GM10266 (cell line): ENCODE results near the gene CCDC146.
"Not testable (repeated sequence)": the region's sequence is repeated elsewhere in the genome, so short reads cannot be mapped to it uniquely, and the experiment has no call there.

Experiments used
- DNase-seq: peaks from one replicate; pipeline ENCODE4 v3.0.0; 2012; ENCODE audit errors: extremely low spot score
- TF ChIP-seq, protein P1 (sequence below): IDR thresholded peaks from 2 replicates; pipeline ENCODE4 v1.5.1; 2012; ENCODE audit warnings: mild to moderate bottlenecking, low read depth; ENCODE audit not compliant: control insufficient read depth, insufficient read depth; ENCODE audit errors: missing control alignments

The CCDC146 gene

DNA sequence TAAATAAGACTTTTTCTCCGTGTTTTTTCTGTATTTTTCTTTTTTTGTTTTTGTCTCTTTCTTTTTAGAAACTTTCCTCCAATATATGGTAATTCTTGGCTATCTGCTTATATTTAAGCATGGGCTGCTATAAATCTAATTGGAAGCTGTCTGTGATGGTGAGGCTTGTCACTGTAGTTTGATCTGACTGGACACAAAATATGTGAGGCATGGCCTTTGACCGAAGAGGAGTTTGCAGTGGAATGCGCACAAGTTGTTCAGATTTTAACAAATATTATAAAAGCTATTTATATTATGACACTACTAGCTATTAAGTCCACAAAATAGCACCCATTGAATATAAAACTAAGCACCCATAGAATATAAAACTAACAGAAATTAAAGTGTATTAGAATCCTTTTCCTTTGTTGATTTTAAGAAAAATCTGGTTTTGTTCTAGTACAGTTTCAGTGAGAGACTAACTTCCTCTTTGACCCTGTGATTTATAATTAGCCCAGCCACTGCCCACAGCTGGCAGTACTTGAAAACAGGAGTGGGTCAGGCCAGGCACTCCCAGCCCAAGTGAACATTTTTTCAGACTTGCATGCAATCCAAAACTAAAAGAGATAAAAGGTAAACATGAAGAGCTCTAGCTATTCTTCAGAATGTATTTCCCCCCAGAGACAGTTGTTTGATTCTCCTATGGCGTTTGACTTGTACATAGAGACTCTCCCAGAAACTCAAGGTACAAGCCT lies 147.1 kb downstream of the CCDC146 start:
- TF ChIP-seq, protein P1, sequence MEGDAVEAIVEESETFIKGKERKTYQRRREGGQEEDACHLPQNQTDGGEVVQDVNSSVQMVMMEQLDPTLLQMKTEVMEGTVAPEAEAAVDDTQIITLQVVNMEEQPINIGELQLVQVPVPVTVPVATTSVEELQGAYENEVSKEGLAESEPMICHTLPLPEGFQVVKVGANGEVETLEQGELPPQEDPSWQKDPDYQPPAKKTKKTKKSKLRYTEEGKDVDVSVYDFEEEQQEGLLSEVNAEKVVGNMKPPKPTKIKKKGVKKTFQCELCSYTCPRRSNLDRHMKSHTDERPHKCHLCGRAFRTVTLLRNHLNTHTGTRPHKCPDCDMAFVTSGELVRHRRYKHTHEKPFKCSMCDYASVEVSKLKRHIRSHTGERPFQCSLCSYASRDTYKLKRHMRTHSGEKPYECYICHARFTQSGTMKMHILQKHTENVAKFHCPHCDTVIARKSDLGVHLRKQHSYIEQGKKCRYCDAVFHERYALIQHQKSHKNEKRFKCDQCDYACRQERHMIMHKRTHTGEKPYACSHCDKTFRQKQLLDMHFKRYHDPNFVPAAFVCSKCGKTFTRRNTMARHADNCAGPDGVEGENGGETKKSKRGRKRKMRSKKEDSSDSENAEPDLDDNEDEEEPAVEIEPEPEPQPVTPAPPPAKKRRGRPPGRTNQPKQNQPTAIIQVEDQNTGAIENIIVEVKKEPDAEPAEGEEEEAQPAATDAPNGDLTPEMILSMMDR, result no peak
- DNase-seq, result no peak

DNA sequence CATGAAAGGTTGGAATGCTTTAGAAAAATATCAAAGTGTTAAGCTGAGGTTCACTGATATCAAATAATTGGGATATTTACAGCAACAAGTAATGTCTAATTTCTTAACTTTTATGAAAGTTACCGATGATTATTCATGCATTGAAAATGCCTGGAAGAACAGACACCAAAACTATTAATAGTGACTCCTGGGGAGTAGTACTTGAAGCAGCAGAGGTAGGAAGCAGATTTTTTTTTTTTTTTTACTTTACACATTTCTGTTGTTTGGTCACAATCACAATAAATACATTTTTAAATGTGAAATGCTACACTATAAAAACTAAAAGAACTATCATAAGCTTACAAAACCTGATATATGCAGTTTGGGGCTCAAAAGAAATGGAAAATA lies 147.7 kb downstream of the CCDC146 start:
- TF ChIP-seq, protein P1, result no peak
- no peak for DNase-seq

DNA sequence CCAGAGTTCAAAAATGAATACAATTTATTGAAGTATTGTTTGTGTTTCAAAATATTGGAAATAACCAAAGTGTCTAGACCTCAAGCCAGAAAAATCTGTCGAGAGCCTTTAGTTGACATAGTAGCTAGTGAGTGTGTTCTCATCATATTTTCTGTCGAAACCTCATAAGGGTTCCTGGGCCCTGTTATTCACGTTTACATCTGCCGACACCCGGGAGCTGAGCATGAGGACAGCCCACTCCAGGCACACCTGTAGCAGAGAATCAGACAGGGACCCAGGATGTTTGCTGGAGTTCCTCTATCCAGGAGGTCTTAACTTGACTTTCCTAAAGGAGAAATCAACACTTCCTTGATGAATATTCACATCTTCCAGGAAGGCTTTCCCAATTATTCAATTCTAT lies 149.4 kb downstream of the CCDC146 start:
- TF ChIP-seq, protein P1, result no peak
- no peak for DNase-seq

DNA sequence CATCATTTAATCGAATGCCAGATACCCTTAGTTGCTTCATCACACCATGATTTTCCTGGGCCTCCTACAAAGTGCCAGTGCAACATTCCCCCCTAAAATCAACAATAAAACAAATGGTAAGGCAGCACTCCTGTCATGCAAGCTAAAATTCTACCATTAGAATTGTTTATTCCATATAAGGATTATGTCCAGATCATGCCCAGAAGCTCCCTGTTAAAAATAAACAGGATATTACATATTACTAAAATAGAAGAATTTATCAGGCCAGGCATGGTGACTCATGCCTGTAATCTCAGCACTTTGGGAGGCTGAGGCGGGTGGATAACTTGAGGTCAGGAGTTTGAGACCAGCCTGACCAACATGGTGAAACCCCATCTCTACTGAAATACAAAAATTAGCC lies 153.2 kb downstream of the CCDC146 start:
- DNase-seq, result not testable (repeated sequence)

DNA sequence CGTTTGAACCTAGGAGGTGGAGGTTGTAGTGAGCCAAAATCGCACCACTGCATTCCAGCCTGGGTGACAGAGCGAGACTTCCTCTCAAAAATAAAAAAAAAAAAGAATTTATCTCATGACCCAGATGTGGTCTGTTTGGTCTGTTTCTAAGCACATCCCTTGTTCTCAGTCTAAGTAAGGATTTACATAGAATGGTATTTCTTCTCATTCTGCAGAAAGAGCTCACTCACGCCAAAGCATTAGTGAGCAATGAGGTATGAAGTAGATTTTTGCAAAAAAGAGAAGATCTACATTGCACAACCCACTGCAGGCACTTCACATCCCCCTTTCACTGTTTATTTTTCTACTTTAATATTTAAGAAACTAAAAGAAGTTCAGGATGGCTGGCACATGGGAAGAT lies 153.7 kb downstream of the CCDC146 start:
- TF ChIP-seq, protein P1, result no peak
- no peak for DNase-seq

DNA sequence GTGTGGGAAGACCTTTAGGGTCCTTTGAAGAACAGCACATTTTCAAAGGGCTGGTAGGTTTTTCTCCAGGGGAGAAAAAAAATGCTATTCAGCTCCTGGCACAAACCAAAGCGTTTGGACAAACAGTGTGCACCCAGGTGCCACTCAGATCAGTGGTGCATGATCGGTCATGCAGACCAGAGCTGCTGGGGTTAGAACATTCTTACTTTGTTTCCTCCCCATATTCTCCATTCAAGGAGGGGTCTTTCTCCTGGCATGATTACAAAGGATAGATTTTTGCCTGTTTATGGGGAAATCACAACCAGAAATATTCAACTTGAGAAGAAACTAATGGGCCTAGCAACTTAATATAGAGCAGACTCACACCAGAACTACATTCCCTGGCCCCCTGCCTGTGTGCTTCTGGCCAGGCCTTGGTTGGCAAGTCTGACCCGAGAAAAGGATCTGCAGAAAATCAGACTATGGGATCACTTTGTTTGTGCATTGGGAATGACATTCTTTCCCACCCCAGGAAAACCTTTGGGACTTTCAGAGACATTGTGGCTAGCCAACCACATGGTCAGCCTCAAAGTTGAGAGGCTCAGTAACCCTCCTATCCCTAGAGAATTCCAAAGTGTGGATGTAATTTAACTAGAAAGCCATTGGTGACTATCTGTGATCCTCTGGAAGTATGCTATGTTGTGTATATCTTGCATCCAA lies 159.5 kb downstream of the CCDC146 start:
- TF ChIP-seq, protein P1, result no peak
- no peak for DNase-seq

DNA sequence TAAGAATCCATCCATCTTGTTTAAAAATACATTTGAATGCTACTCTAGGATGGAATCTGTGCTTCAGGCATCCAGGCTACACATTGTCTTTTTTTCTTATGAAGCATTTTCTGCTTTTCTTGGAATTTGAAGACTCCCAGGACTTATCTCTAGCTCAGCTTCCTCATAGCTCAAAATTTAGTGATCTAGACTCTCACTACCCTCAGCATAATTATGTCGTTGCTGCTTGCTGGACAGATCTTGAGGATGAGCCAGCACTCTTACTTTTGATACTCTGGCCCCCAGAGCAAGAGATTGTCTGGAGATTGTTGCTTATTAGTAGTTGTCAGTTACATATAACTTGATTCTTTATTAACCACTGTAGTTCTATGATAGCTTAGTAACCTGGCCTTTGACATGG lies 160.5 kb downstream of the CCDC146 start:
- DNase-seq, result no peak
- TF ChIP-seq, protein P1, result no peak

DNA sequence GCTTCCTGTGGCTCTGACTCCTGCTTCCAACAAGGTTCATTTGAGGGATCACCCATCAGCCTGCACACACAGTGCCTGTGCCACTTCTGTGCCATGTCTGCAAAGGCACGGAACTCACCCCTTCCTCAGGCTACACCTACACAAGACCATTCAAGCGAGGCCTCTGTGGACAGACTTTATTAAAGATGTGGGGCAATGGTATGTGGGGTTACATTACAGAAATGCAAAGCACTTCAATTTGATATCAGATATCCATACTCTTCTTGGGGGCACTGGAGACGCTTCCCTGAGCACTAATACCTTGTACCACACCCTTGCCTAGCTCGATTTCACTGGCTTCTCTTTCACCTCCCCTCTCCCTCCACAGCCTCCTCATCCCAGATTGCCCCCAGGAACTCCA lies 161.6 kb downstream of the CCDC146 start:
- TF ChIP-seq, protein P1, result no peak
- no peak for DNase-seq
